Inferior parietal cortex (tissue), 1 donor: ENCODE measurements around the gene PPP2R3B.
"Not testable (repeated sequence)": the region's sequence is repeated elsewhere in the genome, so short reads cannot be mapped to it uniquely, and the experiment has no call there.

ENCODE experiments used
- DNase-seq: peaks from one replicate; pipeline ENCODE4 v3.0.0-alpha.2; 2016; ENCODE audit errors: extremely low spot score

PPP2R3B gene

DNA sequence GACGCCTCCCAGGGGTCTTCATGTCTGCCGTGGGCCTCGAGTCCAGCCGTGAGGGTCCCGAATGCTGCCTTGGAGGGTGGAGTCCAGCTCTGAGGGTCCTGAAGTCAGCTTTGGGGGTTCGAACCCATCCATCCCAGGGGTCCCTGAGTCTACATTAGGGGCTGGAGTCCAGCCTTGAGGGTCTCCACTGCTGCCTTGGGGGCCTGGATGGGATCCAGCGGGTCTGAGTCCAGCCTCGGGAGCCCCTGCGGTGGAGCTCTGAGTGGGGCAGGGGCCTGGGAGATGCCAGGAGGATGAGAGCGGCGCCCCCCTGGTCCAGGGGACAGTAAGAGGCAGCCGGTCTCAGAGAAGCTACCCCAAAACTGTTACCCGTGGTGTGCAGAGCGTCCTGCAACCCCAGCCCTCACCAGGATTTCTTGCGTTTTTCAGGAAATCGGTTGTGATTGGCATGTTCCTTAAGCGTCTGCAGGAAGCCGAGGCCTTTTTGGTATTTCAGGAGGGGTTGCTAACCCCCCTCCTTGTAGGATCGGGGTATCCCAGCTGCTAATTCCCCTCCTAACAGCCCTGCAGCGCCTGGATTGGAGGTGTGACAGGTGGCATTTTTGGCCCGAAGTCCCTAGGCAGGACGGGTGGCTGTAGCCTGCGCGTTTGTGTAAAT, 66.5 kb downstream of the PPP2R3B start:
- no peak for DNase-seq

- no peak for DNase-seq
Measured at GRCh38 chrX:319579-320125, 67.1 kb downstream of the PPP2R3B start.

DNA sequence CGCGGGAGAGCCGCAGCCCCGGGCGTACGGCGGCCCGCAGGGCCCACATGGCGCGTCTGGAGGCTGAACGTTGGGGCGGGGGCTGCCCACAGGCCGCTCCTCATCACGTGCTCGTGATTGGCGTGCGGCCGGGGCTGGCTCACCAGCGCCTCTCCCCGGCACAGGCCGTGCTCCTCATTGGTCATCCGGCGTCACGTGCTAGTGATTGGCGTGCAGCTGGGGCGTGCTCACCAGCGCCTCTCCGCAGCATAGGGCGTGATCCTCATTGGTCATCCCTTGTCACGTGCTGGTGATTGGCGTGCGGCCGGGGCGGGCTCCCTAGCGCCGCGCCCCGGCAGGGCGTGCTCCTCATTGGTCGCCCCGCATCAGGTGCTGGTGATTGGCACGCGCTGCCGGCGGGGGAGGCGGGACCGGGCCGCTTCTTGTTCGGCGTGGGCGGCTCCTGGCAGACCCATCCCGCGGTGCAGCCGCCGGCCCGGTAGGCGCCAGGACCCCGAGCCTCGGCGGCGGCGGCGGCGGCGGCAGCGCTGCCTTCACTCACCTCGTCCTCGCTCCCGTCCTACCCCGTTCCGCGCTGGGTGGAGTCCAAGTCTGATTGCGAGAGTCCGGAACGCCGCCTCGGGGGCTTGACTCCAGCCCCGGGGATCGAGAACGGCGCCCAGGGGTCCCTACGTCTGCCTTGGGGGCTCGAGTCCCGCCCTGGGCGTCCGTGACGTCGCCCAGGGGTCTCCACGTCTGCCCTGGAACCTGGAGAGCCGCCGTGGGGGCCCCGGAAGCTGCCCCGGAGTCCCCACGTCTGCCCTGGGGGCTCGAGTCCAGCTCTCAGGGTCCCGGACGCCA, 67.7 kb downstream of the PPP2R3B start, which contains the start of gene GTPBP6:
TSS of gene GTPBP6 (minus strand) at position 58 of the 840 bp plus-strand sequence. CDS start at position 49, 9 bp downstream.
- peak; percentile 100 for DNase-seq

DNA sequence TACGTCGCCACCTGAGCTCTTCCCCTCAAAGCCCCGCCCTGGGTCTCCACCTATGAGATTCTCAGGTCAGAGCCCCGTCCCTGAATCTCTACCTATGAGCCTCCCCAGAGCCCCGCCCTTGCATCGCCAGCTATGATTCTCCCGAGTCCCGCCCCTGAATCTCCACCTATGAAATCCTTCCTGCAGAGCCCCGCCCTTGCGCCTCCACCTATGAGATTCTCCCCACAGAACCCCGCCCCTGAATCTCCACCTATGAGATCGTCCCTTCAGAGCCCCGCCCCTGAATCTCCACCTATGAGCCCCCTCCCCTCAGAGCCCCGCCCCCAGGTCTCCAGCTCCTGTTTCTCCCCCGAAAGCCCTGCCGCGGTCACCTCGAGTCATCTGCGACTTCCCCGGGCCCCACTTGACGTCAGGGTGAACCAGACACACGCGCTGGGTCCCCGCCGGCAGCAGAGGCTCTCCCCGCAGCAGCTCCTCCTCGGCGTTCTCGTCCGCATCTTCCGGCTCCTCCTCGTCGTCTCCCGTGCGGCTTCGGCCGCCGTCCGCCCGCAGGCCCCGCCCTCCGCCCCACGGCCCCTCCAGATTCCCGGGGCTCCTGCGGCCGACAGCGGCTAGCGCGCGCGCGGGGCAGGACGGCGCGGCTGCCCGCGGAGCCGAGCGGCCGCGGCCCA, 68.5 kb downstream of the PPP2R3B start:
- DNase-seq: peak; percentile 85

- no peak for DNase-seq
Measured at GRCh38 chrX:317424-318067, 69.2 kb downstream of the PPP2R3B start.

DNA sequence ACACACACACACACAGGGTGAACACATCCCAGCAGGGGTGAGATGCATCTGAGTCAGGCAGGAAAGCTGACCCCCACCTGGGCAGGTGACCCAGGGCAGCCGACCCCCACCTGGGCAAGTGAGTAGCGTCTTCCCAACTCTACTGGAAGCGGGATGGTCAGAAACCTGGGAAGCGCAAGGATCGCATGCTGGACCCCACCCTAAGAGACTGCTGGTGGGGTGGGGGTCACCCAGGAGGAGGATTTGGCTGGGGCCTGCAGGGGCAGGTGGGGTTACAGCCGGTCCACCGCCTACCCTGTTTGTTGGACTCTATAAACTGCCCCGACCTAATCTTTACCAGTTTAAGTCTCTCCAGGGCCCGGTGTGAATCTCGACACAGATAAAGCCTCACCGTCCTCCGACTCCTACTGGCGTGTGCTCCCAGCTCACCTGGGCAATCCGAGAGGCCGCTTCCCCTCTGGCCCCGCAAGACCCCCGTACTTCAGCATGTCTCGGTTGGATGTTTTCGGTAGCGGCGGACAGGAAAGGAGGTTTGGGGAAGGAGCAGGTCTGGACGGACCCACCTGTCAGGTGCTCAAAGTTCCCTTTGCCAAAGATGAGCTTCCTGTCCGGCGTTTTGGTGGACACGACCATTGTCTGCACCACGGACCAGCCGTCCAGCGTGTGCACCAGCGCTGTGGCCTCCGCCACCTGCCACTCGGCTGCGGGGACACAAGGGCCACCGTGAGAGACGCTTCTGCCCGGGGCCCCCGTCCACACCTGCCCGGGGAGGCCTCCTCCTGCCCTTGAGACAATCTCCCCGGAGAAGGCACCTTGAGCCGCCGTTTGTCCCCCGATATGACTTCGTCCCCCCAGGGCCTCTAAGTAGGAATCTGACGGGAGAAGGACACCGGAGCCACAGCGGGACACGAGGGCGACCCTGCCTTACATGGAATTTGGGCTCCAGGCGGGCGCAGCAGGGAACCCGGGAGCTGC, 70.1 kb downstream of the PPP2R3B start:
- no peak for DNase-seq

DNA sequence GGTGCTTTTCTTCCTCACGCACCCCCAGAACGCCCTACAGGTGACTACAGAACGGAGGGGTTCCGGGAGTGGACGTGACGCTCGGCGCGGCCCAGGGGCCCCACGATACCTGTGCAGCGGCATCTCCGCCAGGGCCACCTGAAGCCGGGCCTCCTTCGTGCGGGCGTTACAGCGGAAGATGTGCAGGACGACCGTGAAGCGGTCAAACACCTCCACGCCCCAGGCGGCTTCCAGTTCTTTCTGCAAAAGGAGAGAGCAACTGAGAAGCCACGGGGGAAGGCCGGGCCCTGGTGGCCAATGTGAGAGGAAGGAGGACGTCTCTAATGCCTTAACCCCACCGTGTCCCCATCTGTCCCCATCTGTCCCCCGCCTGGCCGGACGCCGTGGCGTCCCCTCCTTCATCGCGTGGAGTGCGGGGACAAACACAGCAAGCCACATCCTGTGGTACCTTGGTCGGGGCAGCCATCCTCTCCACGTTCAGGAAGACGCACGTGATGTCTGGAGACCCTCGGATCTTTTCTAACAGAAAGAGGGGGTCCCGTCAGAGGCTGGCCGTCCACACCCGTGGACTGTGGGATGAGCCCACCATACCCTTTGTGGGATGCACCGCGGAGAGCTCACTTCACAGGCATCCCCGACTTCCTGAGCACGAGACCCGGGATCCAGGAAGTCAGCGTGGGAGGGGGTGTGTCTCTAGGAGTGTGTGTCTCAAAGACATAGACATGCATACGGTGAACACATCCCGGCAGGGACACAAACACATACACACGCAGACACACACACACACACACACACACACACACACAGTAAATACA, 71.7 kb downstream of the PPP2R3B start:
- no peak for DNase-seq

- DNase-seq: no peak
Measured at GRCh38 chrX:314049-314448, 72.7 kb downstream of the PPP2R3B start.

GRCh38 chrX:313546-313945, 73.2 kb downstream of the PPP2R3B start:
- no peak for DNase-seq

DNA sequence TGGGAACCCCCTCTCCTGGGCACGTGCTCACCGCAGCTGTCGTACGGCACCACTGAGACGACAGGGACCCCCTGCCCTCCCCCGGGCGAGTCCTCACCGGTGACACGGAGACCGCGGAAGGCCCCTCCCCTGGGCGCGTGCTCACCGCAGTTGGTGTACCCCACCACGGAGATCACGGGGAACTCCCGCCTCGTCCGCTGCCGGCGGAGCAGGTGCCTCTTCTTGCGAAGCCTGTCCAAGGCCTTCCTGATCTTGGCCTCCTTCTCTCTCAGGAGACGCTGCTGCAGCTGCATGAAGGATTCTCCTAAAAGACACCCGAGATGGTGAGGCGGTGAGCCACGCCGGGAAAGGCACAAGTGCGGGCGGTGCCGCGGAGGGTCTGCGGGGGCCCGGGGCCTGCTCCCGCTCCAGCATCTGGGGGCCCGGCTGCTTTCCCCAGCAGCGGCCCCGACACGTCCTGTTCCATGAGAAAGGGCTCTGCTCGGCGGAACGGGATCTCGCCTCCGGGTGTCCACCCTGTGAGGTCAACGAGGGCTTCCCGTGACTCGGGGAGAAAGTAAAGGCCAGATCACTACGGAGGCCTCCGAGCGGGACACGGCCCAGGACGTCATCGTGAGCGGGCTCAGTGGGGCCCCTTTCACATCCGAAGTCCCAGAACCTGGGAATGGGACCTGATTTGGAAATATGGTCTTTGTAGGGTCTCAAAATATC, 73.9 kb downstream of the PPP2R3B start:
- no peak for DNase-seq

- no peak for DNase-seq
Measured at GRCh38 chrX:311156-312129, 75.3 kb downstream of the PPP2R3B start.

DNA sequence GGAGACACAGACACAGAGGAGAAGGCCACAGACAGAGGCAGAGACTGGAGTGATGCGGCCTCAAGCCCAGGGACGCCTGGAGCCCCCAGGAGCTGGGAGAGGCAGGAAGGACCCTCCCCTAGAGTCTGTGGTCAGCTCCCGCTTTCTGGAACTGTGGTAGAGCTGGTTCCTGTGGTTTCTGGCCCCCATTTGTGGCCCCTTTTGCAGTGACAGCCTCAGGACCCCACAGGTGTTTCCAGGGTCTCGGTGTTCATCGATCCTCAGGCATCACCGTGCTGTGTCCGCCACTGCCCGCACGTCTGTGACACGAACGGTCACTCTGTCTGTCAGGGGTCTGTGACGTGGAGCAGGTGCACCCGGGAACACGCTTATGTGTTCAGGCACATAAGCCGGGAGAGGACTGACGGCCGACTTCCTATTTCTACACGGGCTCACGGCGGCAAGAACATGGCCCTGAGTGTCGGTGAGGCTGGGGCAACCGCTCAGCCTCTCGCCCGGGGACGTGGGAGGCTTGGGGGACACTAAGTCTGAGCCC, 76.0 kb downstream of the PPP2R3B start:
- DNase-seq: no peak

- no peak for DNase-seq
Measured at GRCh38 chrX:308821-309520, 77.7 kb downstream of the PPP2R3B start.

- DNase-seq: no peak
Measured at GRCh38 chrX:307261-308111, 79.2 kb downstream of the PPP2R3B start.

DNA sequence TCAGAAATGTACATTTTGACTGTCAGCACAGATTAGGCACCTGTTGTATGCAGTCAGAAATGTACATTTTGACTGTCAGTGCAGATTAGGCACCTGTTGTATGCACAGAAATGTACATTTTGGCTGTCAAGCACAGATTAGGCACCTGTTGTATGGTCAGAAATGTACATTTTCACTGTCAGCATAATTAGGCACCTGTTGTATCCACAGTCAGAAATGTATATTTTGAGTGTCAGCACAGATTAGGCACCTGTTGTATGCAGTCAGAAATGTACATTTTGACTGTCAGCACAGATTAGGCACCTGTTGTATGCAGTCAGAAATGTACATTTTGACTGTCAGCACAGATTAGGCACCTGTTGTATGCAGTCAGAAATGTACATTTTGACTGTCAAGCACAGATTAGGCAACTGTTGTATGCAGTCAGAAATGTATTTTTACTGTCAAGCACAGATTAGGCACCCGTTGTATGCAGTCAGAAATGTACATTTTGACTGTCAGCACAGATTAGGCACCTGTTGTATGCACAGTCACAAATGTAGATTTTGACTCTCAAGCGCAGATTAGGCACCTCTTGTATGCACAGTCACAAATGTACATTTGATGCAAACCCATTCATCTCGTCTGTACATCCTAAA, 80.0 kb downstream of the PPP2R3B start:
- not testable (repeated sequence) for DNase-seq
